ENCODE results near the gene BMERB1.

Gene BMERB1

DNA sequence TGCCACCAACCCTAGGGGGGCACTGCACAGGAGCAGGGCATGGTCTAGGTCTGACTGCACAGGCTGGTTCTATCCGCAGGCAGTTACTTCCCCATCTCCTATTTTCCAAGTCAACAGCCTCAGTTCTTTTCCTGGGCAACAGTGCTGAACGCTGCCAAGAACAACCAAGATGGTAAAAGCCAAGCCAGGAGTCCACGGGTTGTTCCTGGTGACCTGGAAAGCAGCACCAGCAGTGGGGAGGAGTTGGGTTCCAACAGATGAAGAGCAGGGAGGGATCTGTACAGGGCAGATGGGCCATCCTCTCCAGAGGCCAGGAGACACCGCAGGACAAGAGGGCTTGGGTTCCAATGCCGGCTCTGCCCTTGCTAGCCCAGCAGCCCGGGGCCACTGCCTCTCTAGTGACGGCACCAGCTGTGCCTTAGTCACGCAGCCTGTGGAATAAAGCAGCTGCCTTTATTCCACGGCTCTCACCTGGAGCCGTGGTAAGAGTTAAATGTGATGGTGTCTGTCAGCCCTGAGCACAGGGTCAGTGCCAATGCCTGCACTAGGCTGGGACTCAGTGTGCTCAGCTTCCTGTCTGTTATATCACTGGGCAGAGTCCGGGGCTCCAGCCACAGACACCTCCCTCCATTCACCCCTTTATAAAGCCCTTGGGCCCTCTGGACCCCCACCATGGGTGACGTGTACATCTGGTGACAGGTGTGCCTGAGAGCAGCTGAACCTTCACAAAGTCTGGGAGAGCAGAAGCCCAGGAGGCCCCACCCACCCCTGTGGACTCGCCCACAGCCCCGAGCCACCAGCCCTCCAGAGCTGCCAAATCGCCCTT is 163.6 kb downstream of the BMERB1 start:
- no peak overlapping the region for H3K4me3 ChIP-seq (ENCODE audit: low read depth, low read length)
- no peak for DNase-seq (ENCODE audit: low read depth)
- TF ChIP-seq, protein P1, sequence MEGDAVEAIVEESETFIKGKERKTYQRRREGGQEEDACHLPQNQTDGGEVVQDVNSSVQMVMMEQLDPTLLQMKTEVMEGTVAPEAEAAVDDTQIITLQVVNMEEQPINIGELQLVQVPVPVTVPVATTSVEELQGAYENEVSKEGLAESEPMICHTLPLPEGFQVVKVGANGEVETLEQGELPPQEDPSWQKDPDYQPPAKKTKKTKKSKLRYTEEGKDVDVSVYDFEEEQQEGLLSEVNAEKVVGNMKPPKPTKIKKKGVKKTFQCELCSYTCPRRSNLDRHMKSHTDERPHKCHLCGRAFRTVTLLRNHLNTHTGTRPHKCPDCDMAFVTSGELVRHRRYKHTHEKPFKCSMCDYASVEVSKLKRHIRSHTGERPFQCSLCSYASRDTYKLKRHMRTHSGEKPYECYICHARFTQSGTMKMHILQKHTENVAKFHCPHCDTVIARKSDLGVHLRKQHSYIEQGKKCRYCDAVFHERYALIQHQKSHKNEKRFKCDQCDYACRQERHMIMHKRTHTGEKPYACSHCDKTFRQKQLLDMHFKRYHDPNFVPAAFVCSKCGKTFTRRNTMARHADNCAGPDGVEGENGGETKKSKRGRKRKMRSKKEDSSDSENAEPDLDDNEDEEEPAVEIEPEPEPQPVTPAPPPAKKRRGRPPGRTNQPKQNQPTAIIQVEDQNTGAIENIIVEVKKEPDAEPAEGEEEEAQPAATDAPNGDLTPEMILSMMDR (conservative IDR thresholded peaks at IDR 0.05; ENCODE audit: low read depth, low read length) = no peak

DNA sequence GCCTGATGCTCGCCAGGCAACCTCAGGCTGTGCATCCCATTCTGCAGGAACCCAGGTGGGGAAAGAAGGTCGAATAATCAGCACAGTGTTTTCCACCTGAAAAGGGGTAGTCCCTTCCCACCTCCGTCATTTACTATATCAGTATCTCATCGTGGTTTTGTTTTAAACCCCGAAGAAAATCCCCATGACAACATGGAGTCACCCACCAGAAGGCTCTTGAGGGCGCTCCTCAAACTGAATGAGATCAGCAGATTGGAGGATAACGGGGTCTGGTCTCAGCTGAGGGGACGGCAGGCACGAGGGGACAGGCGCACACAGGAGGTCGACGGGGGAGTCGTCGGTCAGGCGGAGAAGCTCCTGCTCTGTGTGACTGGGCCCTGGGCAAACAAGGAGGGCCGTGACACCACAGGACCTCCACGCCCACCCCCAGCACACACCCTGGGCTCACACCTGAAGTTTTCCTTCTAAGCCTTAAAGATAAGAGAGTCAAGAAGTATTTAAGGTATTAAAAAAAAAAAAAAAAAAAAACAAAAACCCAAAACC is 164.3 kb downstream of the BMERB1 start:
- H3K4me3 ChIP-seq (ENCODE audit: low read depth, low read length) = no peak overlapping the region
- TF ChIP-seq, protein P1 (conservative IDR thresholded peaks at IDR 0.05; ENCODE audit: low read depth, low read length) = no peak
- DNase-seq (ENCODE audit: low read depth) = no peak

DNA sequence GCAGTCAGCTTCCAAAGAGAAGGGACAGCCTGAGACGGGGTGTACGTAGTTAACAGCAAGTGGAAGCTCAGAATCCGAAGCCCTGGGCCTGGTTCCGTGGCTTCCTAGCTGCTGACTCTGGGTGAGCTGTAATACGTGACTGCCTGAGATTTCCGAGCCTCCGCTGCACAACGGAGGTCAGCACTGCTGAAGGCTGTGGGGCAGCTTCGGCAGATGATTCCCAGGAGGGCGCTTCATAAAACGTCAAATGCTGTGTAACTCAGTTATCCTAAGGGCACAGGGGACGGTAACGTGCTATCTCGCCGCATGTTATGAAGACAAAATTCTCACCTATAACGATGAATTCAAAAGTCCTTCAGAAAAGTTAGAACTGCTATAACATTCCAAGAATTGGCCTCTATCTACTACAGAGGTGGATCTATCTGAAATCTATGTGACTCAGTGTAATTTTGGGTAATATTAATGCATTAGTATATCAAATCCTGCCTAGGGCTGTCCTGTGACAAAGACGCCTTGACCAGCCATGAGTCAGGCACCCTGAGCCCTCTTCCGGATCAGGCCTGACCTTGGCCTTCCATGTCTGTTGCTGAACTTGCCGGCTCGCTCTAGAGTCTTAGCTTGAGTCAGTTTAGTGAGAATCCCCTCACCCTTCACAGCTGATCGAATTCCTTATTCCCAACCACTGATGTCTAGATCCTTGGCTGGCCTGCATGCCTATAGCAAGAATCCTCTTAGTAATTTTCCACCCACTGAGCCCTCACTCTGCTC is 165.1 kb downstream of the BMERB1 start:
- DNase-seq (ENCODE audit: low read depth) = no peak
- no peak overlapping the region for H3K4me3 ChIP-seq (ENCODE audit: low read depth, low read length)
- TF ChIP-seq, protein P1 (conservative IDR thresholded peaks at IDR 0.05; ENCODE audit: low read depth, low read length) = no peak

DNA sequence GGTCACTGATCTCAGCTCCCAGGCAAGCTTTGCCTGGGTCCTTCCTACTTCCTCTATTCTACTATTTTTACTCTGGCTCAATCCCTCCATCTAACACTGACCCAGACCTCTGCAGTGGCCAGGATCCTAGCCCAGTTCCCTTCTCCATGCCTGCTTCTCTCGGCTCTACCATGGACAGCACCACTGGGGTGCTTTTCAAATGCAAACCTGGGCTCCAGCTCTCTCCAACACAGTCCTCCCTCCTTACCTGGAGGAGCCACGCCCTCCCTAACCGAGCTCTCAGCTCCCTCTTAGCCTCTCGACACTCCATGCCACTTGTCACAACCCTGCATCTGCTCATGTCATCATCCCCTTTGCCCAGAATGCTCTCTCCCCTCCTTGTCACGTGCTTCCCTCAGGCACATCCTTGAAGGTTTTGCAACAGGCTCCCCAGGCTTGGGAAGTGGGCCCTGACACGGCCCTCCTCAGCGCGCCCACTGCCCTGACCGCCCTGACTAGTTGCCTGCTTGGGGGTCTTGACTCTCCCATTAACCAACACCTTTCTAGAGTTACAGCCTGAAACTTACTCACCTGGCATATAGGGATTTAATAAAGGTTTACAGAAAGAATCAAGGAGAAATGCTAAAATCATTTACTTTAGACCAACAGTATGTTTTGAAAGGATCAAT is 167.0 kb downstream of the BMERB1 start:
- DNase-seq (ENCODE audit: low read depth) = no peak
- TF ChIP-seq, protein P1 (conservative IDR thresholded peaks at IDR 0.05; ENCODE audit: low read depth, low read length) = no peak
- H3K4me3 ChIP-seq (ENCODE audit: low read depth, low read length) = no peak overlapping the region

DNA sequence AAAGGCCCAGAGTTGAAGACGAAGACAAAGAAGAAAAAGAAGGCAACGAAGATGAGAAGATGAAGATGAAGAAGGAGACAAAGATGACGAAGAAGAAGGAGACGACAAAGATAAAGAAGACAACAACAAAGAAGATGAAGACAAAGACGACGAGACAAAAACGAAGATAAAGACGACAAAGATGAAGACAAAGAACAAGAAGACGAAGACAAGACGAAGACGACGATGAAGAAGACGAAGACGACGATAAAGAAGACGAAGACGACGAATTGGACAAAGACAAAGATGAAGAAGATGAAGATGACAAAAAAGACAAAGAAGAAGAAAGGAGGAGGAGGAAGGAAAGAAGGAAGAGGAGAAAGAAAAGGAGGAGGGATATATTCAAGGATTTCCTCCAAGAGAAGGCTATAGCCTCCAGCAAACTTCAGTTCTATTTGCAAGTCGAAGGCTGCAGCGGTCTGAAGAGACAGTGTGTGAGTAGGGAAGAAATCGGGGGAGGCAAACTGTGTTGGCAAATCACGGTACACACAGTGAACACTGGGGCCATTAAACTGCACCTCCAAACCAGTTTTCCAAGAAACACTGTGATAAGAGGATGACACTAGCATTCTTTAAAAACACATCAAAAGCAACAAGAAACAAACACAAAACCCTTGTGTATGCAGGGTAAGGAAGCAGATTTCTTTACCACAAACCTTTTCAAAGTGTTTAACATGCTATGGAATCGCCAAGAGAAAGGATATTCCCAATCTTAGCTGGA is 168.1 kb downstream of the BMERB1 start:
- no peak for DNase-seq (ENCODE audit: low read depth)
- TF ChIP-seq, protein P1 (conservative IDR thresholded peaks at IDR 0.05; ENCODE audit: low read depth, low read length) = no peak
- H3K4me3 ChIP-seq (ENCODE audit: low read depth, low read length) = no peak overlapping the region
